Ammon's horn (tissue), 1 donor: ENCODE measurements around the gene SDE2.
A peak's percentile ranks its signal among the peaks of the same experiment; 100 is the strongest.
"Not testable (repeated sequence)": the region's sequence is repeated elsewhere in the genome, so short reads cannot be mapped to it uniquely, and the experiment has no call there.

Source experiments
- DNase-seq: peaks from one replicate; pipeline ENCODE4 v3.0.0-alpha.2; 2016; ENCODE audit warnings: low spot score

Gene SDE2

DNA sequence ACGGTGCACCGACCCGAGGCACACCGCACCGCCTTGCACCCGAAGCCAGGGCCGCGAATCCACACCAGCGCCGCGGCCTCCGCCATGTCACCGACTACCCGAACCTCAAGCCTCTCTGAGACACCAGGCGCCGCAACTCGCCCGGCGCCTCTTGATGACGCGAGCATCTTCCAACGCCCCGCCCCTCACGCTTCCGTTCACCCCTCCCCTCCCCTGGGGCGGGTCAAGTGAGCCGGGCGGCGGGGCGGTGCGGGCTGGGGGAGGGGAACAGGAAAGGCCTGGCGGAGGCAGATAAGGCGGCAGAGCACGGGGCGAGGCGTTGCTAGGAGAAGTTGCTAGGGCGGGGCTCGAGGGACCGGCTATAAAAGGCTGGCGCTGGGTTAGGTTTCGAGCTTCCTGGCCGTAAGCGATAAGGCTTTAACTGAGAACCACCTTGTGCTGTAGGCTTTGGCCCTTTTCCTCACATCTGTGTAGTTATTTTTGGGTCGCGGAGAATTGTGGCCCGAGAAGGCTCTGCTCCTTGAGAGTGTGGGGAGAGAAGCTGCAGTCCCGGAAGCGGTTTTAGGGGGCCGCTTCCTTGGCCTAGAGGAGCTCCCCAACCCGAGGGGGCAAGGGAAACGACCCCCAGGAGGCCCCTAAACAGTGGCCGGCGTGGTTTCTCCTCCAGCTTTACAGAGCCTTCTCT, at the start of gene SDE2:
Gene SDE2 (minus strand): TSS at position 117 of the 685 bp plus-strand sequence. CDS start 31 bp downstream, at position 86.
- peak; percentile 99 for DNase-seq

DNA sequence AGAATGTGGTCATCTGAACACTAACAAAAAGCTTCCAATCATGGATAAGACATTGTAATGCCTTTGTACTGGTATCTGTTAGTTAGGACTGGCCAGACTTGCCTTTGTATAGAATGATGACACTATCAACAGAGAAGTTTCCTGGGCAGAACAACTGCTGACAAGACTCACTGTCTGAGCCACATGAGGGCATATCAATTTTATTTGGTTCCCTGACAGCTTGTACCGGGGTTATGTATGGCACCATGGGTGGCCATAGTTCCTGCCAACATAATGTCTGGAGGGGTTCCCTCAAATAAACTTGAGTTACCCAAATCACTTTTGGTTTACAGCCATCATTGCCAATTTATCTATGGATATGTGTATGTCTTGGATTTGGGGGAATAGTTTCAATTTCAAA, 49.7 kb upstream of the SDE2 start:
- no peak for DNase-seq

DNA sequence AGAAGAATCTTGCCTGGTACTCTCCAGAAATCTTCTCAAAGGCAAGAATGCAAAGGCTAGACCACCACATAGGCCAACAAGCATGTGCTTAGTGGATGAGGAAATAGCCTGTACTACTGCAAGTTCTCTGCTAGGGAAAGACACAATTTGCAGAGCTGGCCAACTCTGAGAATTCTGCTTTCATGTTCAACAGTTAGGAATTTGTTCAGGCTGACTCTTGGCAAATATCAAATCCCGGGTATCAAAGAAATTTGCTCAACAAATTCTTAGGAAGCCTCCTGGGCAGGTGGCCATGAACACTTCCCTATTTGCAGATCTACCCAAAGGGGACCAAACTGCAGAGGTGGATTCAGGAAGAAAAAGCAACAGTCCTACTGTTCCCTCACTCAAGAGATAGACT, 48.4 kb upstream of the SDE2 start:
- no peak for DNase-seq

DNA sequence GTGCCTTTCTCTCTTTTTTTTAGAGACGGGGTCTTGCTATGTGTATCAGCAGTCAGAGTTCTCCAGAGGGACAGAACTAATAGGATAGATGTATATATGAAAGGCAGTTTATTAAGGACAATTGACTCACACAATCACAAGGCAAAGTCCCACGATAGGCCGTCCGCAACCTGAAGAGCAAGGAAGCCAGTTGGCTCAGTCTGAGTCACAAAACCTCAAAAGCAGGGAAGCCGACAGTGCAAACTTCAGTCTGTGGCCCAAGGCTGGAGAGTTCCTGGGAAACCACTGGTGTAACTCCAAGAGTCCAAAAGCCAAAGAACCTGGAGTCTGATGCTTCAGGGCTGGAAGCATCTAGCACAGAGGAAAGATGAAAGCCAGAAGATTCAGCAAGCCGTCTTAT, 47.1 kb upstream of the SDE2 start:
- no peak for DNase-seq

DNA sequence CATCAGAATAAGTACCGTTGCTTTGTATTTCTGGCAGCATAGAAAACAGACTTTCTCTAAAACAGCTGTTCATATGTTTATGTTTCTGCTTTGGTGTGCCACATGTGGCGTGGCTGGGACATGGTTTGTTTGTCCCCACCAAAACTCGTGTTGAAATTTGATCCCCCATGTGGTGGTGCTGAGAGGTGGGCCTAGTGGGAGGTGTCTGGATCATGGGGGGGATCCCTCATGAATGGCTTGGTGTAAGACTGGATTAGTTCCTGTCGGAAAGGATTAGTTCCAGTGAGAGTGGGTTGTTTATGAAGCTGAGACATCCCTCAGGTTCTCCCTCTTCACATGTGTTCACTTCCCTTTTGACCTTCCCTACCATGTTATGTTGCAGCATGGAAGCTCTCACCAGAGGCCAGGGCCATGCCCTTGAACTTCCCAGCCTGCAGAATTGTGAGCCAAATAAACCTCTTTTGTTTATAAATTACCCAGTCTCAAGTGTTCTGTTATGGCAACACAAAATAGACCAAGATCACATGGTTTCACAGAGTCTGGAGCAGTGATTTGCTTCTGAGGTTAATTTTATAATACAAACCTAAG, 45.5 kb upstream of the SDE2 start:
- DNase-seq = no peak

DNA sequence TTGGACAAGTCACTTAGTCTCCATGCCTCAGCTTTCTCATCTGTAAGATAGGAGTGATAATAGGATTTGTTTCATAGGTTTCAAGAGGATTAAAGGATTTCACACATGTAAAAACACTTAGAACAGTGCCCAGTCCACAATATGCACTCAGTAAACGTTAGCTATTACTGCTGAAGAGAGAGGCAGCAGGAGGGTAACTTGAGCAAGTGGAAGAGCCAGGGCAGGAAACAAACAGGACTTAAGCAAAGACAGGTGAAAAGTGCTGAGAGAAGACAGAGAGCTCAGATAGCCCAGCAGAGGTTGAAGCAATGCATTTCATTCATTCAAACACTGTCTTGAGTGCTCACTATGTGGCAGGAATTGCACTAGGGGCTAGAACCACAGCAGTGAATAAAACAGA, 42.3 kb upstream of the SDE2 start:
- DNase-seq = no peak

DNA sequence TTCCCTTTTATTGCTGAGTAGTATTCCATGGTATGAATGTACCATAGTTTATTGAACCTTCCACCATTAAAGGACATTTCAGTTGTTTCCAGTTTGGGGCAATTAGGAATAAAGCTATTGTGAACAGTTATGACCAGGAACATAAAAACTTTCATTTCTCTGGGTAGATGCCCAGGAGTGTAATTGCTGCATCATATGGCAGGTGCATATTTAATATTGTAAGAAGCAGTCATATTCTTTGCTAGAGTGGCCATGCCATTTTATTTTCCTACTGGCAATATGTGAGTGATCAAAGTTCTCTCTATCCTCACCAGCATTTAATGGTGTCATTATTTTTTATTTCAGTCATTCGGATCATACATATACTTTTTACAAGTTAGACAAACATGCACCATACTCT, 39.5 kb upstream of the SDE2 start:
- no peak for DNase-seq

DNA sequence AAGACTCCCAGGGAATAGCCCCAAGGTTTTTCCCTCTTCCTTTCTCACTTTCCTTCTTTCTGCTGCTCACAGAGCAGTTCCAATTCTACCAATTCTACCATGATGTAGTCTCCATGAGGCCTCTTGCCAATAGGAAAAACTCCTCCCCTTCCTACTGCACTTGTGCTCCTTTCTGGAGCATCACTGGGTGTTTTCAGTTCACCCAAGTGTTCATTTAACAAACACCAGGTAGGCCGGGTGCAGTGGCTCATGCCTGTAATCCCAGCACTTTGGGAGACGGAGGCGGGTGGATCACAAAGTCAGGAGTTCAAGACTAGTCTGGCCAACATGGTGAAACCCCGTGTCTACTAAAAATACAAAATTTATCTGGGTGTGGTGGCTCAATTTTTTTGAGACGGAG, 36.8 kb upstream of the SDE2 start:
- no peak for DNase-seq

DNA sequence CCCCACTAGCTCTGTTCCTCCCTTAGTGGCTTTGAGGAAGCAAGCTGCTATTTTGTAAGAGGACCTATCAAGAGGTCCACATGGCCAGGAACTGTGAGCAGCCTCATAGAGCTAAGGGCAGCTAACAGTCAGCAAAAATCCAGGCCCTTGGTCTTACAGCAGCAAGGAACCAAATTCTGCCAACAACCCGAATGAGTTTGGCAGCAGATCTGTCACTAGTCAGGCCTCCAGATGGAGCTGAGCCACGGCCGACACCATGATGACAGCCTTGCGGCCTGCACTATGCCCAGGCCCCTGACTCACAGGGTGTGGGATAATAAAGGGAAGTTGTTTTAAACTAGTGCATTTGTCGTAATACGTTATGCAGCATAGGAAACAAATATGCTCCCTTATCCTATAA, 35.3 kb upstream of the SDE2 start:
- DNase-seq = peak; percentile 89

DNA sequence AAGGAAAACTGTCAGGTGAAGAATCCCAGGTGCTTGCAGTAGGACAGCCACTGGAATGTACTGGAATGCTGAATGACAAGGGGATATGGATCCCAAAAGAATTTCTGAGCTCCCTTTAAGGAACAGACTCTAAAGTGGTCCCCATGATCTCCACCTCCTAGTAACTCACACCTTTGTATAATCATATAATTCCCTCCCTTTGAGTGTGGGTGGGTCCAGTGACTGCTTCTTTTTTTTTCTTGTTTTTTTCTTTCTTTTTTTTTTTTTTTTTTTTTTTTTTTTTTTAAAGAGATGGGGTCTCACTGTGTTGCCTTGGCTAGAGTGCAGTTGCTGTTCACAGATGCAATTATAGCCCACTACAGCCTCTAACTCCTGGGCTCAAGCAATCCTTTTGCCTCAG, 34.8 kb upstream of the SDE2 start:
- DNase-seq = no peak

DNA sequence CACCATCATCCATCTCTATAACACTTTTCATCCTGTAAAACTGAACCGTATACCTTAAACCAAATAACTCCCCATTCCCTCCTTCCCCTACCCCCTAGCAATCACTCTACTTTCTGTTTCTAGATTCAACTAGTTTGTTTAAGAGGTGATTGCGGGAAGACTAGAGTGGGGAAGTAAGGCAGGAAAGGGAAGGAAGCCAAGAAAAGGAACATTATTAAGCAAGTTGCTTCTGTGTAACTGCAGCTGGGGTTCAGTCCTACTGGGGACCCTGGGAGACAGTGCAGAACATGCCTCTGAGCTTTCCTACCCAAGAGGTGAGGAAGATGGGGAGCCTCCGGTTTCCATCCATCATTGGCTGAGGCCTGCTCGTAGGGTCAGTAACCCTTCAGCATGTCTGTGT, 34.4 kb upstream of the SDE2 start:
- DNase-seq = peak; percentile 46

DNA sequence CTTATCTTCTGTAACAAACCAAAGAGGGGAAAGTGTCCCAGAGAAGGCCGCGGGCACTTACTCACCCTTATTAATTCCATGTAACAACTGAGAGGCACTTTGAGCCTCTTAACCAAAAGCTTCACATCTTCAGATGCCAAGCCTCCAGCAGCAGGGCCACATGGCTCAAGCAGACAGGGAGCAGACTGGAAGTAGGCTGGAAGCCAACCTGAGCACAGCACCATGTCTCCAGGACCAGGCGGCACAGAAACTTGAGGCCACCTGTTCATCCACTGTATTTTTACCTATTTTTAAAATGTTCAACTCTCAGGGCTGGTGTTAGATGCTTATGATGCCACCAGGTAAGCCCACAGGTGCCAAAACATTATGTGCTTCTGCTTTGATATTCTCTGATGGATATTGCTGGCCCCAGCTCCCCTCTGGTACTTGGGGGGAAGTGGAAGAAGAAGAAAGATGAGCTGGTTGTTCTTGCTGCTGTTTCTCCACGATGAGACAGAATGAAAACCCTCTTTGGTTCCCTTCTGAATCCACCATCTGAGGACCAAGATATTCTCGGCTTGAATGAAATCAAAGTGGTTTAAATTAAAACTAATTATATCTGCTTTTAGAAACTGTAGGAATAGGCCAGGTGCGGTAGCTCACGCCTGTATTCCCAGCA, 30.6 kb upstream of the SDE2 start:
- no peak for DNase-seq

DNA sequence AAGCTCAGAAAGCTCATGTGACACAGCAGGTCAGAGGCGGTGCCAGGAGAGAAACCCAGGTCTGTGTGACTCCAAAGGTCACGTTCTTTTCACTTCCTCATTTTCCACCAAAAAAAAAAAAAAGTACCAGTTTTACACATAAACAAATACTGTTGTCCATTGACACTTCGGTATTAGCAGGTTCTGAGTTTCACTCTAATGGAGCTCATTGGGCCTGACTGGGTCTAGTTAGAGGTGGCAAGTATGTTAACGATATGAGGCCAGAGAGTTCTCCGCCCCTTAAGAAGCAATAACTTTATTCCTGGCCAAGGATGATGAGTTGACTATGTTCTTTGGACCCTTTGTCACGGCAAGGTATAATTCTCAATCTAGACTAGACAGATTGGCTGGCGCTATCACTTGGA, 30.0 kb upstream of the SDE2 start:
- no peak for DNase-seq

DNA sequence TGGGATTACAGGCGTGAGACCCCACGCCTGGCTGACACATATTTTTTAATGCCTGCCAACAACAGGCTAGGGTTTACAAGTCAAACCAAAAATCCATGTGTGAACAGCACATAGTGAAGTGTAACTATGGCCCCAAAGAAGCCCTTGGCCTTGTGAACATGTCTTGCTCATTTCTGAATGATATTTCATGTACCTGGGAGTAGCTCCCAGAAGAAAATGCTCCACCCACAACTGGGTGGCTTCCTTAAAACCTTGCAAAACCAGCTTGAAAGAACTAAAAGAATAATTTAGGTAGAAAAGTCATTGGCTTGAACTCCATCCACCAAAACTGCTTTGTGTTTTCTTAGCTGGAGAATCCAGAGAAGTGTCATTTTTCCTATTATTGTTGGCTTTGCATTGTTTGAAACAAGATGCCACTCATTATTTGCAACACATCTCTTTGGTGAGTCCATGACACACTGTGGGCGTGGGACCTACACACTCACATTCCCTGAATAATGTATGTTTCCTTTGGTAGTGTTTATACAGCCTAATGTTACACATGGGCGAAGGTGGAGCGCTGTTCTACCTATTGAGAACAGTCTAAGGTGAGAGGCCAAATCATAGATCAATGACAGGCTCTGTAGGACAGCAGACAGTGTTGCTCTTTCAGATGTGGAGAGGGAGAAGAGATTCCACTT, 28.5 kb upstream of the SDE2 start:
- no peak for DNase-seq

DNA sequence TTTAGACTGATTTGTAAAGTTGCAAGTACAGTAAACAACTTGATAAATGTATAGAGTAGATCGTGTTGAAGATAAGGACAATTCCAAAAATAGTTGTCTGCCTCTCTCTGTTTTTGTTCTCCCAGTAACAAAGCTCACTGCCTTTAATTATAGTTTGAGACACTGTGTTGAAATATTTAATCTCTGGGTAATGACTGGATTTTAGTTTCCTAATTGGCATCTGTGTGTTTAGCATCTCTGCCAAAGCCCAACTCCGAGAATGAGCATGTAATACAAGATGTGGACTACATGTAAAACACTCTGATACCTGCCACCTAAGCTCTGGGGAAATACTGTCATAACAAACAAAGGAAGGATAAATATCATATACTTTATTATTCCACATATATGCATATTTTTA, 27.7 kb upstream of the SDE2 start:
- DNase-seq = no peak

DNA sequence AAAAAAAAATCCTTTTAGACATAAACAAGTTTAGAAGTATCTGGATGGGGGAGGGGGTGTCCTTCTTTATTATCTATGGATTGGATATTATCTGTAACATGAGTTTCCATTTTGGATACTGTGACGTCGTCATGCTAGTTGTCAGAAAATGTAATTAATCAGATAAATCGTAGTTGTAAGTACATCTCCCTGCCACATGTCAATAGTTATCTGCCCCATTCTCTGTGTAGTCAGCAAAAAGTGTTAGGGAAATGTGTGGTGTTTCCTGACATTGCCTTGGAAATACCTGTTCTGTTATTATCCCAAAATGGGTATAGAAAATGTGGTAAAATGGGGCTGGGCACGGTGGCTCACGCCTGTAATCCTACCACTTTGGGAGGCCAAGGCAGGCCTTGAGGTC, 24.6 kb upstream of the SDE2 start:
- no peak for DNase-seq

DNA sequence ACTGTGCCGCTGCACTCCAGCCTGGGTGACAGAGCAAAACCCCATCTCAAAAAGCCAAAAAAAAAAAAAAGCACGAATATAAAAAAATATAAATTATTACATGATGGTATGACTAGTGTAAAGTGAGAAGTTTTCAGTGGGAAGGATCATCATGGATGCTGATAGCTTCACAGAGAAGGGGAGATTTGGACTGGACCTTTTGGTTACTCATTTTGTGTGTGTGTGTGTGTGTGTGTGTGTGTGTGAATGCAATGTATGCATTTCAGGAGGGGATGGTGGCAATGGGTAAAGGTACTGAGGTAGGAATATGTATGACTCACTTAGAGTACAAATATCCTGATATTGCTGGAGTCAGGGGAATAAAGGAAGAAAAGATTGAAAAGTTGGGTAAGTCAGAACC, 22.7 kb upstream of the SDE2 start:
- DNase-seq = no peak

DNA sequence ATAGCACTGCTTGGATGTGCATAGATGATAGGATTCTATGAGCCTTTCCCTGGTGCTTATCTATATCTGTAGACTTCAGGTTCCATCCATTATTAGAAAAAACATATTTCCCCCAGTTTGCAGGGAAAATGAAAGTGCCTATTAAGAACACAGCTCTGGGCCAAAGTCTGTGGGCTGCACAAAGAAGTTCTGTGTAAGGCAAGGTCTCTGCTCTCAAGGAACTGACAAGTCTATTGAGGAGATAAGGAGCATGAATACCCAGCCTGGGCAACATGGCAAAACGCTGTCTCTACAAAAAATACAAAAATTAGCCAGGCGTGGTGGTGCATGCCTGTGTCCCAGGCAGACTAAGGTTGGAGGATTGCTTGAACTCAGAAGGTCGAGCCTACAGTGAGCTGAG, 22.3 kb upstream of the SDE2 start:
- DNase-seq = no peak

DNA sequence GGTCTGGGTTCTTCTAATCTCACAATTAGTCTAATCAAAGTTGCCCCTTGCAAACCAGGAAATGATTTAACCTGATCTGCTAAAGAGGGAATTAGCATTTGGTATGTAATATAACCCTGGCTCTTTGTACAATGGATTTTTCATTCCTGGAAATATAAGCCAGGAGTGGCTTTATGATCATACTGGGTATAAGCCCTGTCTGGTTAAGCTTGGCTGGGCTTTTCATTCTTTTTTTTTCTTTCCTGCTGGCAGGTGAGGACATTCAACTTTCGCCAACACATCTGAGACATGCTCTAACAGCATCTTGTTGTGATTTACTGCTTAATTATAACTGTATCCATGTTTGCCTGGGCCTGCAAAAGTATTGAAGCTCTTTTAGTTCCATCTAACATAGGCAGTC, 20.4 kb upstream of the SDE2 start:
- DNase-seq = no peak

DNA sequence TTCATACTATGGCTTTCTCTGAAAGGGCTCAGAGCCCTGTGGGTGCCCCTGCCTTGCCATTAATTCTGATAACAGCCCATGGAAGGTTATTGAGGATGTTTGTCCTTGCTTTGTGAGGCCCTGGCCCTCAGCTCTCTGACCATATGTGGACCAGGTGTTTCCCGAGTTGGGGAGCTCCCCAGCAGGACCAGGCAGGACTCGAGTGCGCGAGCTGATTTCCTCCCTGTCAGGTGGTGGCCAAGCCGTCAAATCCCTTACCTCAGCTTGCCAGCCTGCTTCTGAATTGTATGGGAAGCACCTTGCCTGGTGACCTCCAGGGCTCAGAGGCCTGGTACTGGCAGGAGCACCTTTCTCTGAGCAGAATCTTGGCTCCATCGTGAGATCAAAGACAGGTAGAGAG, 17.9 kb upstream of the SDE2 start:
- no peak for DNase-seq

DNA sequence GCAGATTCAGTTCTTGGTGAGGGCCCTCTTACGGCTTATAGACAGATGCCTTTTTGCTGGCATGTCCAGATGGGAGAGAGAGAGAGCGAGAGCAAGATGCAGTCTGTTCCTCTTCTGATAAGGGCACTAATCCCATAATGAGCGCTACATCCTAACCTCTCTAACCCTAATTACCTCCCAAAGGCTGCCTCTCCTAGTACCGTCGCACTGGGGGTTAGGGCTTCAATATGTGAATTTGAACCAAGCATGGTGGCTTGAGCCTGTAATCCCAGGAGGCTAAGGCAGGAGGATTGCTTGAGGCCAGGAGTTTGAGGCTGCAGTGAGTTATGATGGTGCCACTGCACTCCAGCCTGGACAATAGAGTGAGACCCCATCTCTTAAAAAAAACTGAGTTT, 10.5 kb upstream of the SDE2 start:
- DNase-seq = no peak

DNA sequence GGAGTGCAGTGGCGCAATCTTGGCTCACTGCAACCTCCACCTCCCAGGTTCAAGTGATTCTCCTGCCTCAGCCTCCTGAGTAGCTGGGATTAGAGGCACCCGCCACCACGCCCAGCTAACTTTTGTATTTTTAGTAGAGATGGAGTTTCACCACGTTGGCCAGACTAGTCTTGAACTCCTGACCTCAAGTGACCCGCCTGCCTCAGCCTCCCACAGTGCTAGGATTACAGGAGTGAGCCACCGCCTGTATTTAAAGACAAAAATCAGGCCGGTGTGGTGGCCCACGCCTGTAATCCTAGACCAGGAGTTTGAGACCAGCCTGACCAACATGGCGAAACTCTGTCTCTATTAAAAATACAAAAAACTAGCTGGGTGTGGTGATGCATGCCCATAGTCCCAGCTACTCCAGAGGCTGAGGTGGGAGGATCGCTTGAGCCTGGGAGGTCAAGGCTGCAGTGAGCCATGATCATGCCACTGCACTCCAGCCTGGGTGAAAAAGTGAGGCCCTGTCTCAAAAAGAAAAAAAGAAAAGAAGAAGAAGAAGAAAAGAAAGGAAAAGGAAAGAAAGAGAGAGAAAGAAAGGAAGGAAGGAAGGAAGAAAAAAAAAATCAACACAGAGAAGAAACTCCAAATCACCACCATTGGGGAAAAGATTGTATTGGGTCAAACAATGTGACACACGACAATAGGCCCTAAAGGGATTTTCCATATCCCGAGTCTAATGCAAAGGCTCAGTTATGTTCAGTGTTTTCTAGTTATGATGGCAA, 8.2 kb upstream of the SDE2 start:
- not testable (repeated sequence) for DNase-seq
